Panc1 (cell line): ENCODE data around the gene CYGB. TPM values are rescaled to one million over a fixed set of nuclear protein-coding genes. Genes with fewer than 3 reads are reported as not detected.

ENCODE experiments used
- ATAC-seq: fragments of 200-7000 bp; cut with Tn5 transposase; 2 replicates; pipeline ENCODE4 v1.9.1; 2020; ENCODE audit warnings: mild to moderate bottlenecking, moderate library complexity
- BruUV-seq: library from RNA; stranded (reverse); fragments of 400-500 nt; replicated peaks from 2 replicates; lab custom pipeline; 2021; lab: Mats Ljungman, UMichigan
- CTCF ChIA-PET: fragments of 300-600 bp; sonication (Branson Sonifier 250); formaldehyde crosslinking; loops from one replicate; lab custom pipeline; 2022; ENCODE audit warnings: antibody characterized with exemption; lab: Charles Lee
- POLR2A ChIA-PET: fragments of 300-600 bp; sonication (Branson Sonifier 250); formaldehyde crosslinking; loops from one replicate; lab custom pipeline; 2022; ENCODE audit warnings: antibody characterized with exemption; lab: Charles Lee
- DNase-seq: peaks from one replicate; pipeline ENCODE4 v3.0.0-alpha.2; 2010; ENCODE audit warnings: low read depth, low spot score
- H3K27ac ChIP-seq: 2 replicates; pipeline ENCODE4 v1.5.1; 2011; ENCODE audit warnings: mild to moderate bottlenecking, low read length, inconsistent platforms
- H3K27me3 ChIP-seq: fragments of 200-500 bp; sonication (Bioruptor generic); 2 replicates; pipeline ENCODE4 v1.6.0; 2014; ENCODE audit warnings: low read length, inconsistent platforms; ENCODE audit not compliant: control insufficient read depth, insufficient read depth
- H3K36me3 ChIP-seq: fragments of 200-500 bp; sonication (Bioruptor generic); 2 replicates; pipeline ENCODE4 v1.5.1; 2014; ENCODE audit warnings: inconsistent platforms, mild to moderate bottlenecking, low read length, moderate library complexity; ENCODE audit not compliant: control insufficient read depth, insufficient read depth
- H3K4me1 ChIP-seq: 2 replicates; pipeline ENCODE4 v1.5.1; 2011; ENCODE audit warnings: inconsistent platforms, mild to moderate bottlenecking, low read length, moderate library complexity; ENCODE audit not compliant: control insufficient read depth, insufficient read depth
- H3K4me3 ChIP-seq, 2 experiments: 2 replicates each; pipeline ENCODE4 v1.5.1; 2011 to 2012; ENCODE audit warnings: low read depth in 2 of 2, low read length in 2 of 2, mild to moderate bottlenecking in 2 of 2, inconsistent platforms in 1 of 2, moderate library complexity in 1 of 2
- H3K9me3 ChIP-seq: fragments of 200-500 bp; sonication (Bioruptor generic); 2 replicates; pipeline ENCODE4 v1.5.1; 2014; ENCODE audit warnings: low read depth, mild to moderate bottlenecking, inconsistent platforms, low read length, moderate library complexity; ENCODE audit not compliant: control insufficient read depth, insufficient read depth
- CTCF ChIP-seq: fragments of 450-650 bp; IDR thresholded peaks from 2 replicates; pipeline ENCODE4 v1.5.1; 2017; ENCODE audit warnings: mild to moderate bottlenecking
- POLR2AphosphoS5 ChIP-seq: IDR thresholded peaks from 2 replicates; pipeline ENCODE4 v1.6.1; 2012; ENCODE audit warnings: mild to moderate bottlenecking, low read depth, low read length, moderate library complexity
- REST ChIP-seq, 2 experiments: IDR thresholded peaks; 2 replicates each; pipeline ENCODE4 v1.6.1; 2011 to 2012; ENCODE audit warnings: low read depth in 2 of 2, control low read depth in 1 of 2, low read length in 1 of 2, mild to moderate bottlenecking in 1 of 2, moderate library complexity in 1 of 2; ENCODE audit not compliant: insufficient read depth in 1 of 2
- SIN3A ChIP-seq: IDR thresholded peaks from 2 replicates; pipeline ENCODE4 v1.6.1; 2012; ENCODE audit warnings: low read depth, mild to moderate bottlenecking, low read length, moderate library complexity, borderline replicate concordance; ENCODE audit not compliant: insufficient read depth
- TCF7L2 ChIP-seq: IDR thresholded peaks from 2 replicates; pipeline ENCODE4 v1.6.1; 2011; ENCODE audit warnings: mild to moderate bottlenecking, low read depth, low read length, inconsistent platforms
- in situ Hi-C: cut with HindIII; loops from 2 replicates; pipeline ENCODE4 v1.10.0; 2016; ENCODE audit warnings: low sequenced_read_pairs, low pct_unique_long_range_greater_than_20kb
- intact Hi-C: fragments of 100-400 bp; cut with micrococcal nuclease; formaldehyde crosslinking; loops from one replicate; pipeline ENCODE4 v1.10.0; 2022; ENCODE audit not compliant: unreplicated experiment
- total RNA-seq: library from RNA; stranded (reverse); gene quantifications from one replicate; pipeline ENCODE4 v1.2.1, GENCODE V29; 2021; ENCODE audit not compliant: unreplicated experiment

Gene CYGB
- total RNA-seq, 1 experiment from 2014 or later, result 6.0 TPM

- in situ Hi-C loops (no loop called here), intact Hi-C loops (no loop called here)
- Histone ChIP-seq H3K9me3 (no peaks in the 10 kb centered on the region), H3K27ac (no peak overlapping the region), H3K36me3 (no peaks in the 10 kb centered on the region), H3K4me3 (no peak overlapping the region), H3K27me3 (no peaks in the 10 kb centered on the region), H3K4me1 (peaks cover 27% of the 10 kb centered on the region)
- CTCF ChIA-PET, result interaction anchor here (0.6 to 1.0 kb wide), 2 partner anchors 20 to 128 kb away, joined by 4 to 7 read pairs; no protein-coding TSS in a partner anchor
- no peak for TF ChIP-seq POLR2AphosphoS5
- TF ChIP-seq SIN3A, result no peak
- TF ChIP-seq TCF7L2, result no peak
- no peak for TF ChIP-seq REST (IDR thresholded peaks at IDR 0.05; ENCODE audit: insufficient read depth in 1 of 2, low read depth in 2 of 2, low read length in 1 of 2)
- no peak for TF ChIP-seq CTCF
- no peak for ATAC-seq
- BruUV-seq, result no TSS peak
- POLR2A ChIA-PET, result interaction anchor here (0.6 to 1.5 kb wide), 2 partner anchors 15 to 220 kb away, joined by 4 to 11 read pairs; no protein-coding TSS in a partner anchor
- no peak for DNase-seq
Observed at GRCh38 chr17:76543482-76543825, 5.9 kb upstream of the CYGB start.

DNA sequence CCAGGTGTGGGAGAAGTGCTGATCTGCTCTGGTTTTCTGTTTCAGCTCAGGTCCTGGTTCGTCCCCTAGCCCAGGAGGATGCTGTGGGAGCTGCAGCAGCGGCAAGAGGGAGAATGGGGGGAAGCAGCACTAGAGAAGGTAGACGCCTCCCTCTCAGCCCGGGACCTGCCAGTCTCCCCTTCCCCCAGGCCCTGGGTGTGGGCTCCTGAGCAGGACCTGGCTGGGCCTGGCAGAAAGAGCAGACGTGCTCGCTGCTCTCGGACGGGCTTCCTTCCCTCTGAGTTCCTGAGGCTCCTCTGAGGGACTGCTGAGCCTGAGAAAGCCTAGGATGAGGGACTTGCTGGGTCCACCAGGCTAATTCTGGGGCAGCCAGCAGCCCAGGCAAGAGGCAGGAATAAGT, 5.5 kb upstream of the CYGB start:
- ChIA-PET POLR2A (interaction anchor here (0.6 to 1.5 kb wide), 2 partner anchors 15 to 219 kb away, joined by 4 to 11 read pairs; no protein-coding TSS in a partner anchor), CTCF (interaction anchor here (0.6 to 1.0 kb wide), 2 partner anchors 20 to 129 kb away, joined by 4 to 7 read pairs; no protein-coding TSS in a partner anchor)
- DNase-seq (no peak), ATAC-seq (no peak)
- no peaks in the 10 kb centered on the region for H3K27me3 ChIP-seq
- H3K4me1 ChIP-seq, result peaks cover 28% of the 10 kb centered on the region
- no peak overlapping the region for H3K27ac ChIP-seq
- TF ChIP-seq REST (IDR thresholded peaks at IDR 0.05; ENCODE audit: insufficient read depth in 1 of 2, low read depth in 2 of 2, low read length in 1 of 2) (no peak), POLR2AphosphoS5 (no peak), TCF7L2 (no peak), SIN3A (no peak), CTCF (no peak)
- no peak overlapping the region for H3K4me3 ChIP-seq
- no TSS peak for BruUV-seq
- H3K36me3 ChIP-seq, result no peaks in the 10 kb centered on the region
- intact Hi-C loops (no loop called here), in situ Hi-C loops (no loop called here)
- H3K9me3 ChIP-seq, result no peaks in the 10 kb centered on the region
